Stomach smooth muscle (tissue), 2 donors: ENCODE data around the gene WSCD1.

Experiments
- H3K27ac ChIP-seq: one replicate; pipeline ENCODE4 v1.7.0; 2013; ENCODE audit warnings: mild to moderate bottlenecking, low read length, inconsistent platforms
- H3K27me3 ChIP-seq, 2 donors: one replicate each; pipeline ENCODE4 v1.7.0; 2013; ENCODE audit warnings: low read length in 2 of 2; ENCODE audit not compliant: insufficient read depth in 2 of 2, control insufficient read depth in 1 of 2
- H3K36me3 ChIP-seq, 2 donors: one replicate each; pipeline ENCODE4 v1.7.0; 2013; ENCODE audit warnings: low read length in 2 of 2; ENCODE audit not compliant: control insufficient read depth in 2 of 2, insufficient read depth in 2 of 2
- H3K4me1 ChIP-seq: one replicate; pipeline ENCODE4 v1.7.0; 2013; ENCODE audit warnings: low read length; ENCODE audit not compliant: control insufficient read depth, insufficient read depth
- H3K4me3 ChIP-seq, 2 donors: one replicate each; pipeline ENCODE4 v1.7.0; 2013; ENCODE audit warnings: low read length in 2 of 2
- H3K9ac ChIP-seq, 2 donors: one replicate each; pipeline ENCODE4 v1.7.0; 2013; ENCODE audit warnings: low read length in 2 of 2, mild to moderate bottlenecking in 1 of 2
- H3K9me3 ChIP-seq, 2 donors: one replicate each; pipeline ENCODE4 v1.7.0; 2013; ENCODE audit warnings: low read length in 2 of 2; ENCODE audit not compliant: control insufficient read depth in 2 of 2
- donor health status: healthy.
- donor health status: Pancreatic carcinoma.

WSCD1 gene

DNA sequence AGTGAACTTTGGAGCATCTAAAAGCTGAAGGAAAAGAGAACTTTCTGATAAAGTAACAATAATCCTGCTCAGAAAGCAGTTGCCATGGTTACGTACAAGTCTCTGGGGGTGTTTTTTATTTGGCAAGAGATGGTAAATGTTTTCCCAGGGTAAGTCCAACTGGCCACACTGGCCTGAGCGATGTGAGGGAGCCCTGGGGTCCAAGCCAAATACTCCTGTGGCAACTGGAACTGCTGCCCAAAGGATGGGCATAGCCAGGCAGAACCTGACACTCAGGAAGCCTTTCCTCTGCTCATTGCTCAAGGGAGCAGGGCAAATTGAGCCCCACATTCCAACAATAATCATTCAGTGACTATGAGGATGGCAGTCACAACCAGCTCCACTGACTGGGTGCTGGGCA lies 26.8 kb upstream of the WSCD1 start:
- Histone ChIP-seq H3K27me3 (no peaks in the 10 kb centered on the region), H3K36me3 (no peaks in the 10 kb centered on the region), H3K9me3 (no peaks in the 10 kb centered on the region), H3K4me1 (no peaks in the 10 kb centered on the region), H3K27ac (no peak overlapping the region), H3K4me3 (no peak overlapping the region), H3K9ac (no peak overlapping the region)

DNA sequence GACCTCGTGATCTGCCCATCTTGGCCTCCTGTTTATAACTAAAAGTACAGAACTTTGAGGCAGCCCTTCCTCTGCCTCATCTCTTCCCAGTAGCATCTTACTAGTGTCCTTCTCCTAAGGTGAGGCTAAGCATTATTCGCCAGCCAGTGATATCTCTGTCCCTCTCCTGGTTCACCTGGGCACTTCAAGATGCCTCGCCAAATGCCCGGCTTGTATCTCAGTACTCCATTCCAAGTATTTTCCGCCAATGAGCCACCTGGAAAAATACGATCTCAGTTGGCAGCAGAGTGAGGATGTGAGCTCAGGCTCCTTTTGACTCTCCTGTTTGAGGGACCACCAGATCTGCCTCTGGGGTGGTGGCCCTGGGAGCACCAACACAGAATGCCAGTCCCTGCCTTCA lies 25.9 kb upstream of the WSCD1 start:
- no peaks in the 10 kb centered on the region for H3K4me1 ChIP-seq
- H3K4me3 ChIP-seq = no peak overlapping the region
- no peak overlapping the region for H3K9ac ChIP-seq
- no peaks in the 10 kb centered on the region for H3K9me3 ChIP-seq
- no peaks in the 10 kb centered on the region for H3K36me3 ChIP-seq
- no peak overlapping the region for H3K27ac ChIP-seq
- H3K27me3 ChIP-seq = no peaks in the 10 kb centered on the region

DNA sequence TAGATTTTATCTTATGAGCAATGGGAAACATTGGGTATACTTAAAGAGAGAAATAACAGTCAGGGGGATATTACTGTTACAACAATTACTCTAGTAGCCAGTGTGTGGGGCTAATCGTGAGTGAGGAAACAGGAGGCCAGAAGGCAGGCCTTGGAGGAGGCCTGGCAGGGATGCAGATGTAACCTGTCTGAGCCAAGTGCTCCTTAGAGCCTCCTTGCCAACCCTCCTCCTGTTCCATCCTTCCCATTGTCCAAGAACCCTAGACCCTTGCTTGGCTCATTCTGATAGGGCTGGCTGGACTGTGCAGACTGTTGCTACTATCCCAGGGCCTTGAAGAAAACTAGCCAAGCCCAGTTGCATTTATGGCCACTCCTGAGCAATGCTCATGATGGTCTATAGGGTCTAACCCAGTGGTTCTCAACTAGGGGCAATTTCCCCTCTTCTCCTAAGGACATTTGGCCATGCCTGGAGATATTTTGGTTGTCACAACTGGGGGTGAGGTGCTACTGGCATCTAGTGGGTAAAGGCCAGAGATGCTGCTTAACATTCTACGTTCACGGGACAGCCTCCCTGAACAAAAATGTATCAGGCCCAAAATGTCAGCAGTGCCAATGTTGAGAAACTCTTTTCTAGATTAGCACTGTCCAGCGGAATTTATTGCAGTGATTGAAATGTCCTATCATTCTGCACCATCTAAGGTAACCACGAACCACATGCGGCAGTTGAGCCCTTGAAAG lies 24.4 kb upstream of the WSCD1 start:
- Histone ChIP-seq H3K27me3 (no peaks in the 10 kb centered on the region), H3K36me3 (no peaks in the 10 kb centered on the region), H3K9me3 (no peaks in the 10 kb centered on the region), H3K4me3 (no peak overlapping the region), H3K27ac (no peak overlapping the region), H3K4me1 (no peaks in the 10 kb centered on the region), H3K9ac (no peak overlapping the region)

DNA sequence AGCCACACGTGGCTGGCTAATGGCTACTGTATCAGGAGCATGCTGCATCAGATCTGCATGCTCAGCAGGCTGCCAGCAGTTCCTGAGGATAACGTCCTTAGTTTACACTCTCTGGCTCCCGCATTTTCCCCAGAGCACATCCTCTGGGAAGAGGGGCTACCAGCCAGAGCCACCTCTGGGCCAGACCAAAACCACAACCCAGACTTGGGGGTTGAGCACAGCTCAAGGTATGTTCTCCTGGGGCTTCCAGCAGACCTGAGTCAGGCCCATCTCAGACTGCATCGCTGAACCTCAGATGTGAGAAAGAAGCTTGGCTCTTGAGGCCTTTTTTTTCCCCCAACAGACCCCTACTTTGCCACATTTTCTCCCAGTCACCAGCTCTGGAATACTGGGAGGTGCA lies 23.7 kb upstream of the WSCD1 start:
- no peaks in the 10 kb centered on the region for H3K36me3 ChIP-seq
- H3K27ac ChIP-seq = no peak overlapping the region
- H3K9me3 ChIP-seq = no peaks in the 10 kb centered on the region
- H3K9ac ChIP-seq = no peak overlapping the region
- H3K27me3 ChIP-seq = no peaks in the 10 kb centered on the region
- H3K4me3 ChIP-seq = no peak overlapping the region
- no peaks in the 10 kb centered on the region for H3K4me1 ChIP-seq

DNA sequence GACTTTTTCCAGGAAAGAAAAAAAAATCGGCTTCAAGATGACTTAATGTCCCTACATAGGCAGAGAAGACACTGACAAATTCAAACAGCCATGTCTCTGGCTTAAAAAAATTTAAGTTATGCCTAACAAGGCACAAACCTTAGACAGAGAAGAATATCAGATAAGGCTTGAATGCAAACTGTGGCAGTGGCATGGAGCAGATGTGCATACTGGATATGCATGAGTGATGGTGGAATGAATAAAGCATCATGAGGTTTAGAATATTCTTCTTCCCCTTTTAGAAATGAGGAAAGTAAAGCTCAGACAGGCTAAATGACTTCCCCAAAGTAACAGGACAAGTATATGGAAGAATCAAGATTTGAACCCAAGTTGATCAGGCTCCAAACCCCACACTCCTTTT lies 23.2 kb upstream of the WSCD1 start:
- Histone ChIP-seq H3K4me3 (no peak overlapping the region), H3K27me3 (no peaks in the 10 kb centered on the region), H3K27ac (no peak overlapping the region), H3K36me3 (no peaks in the 10 kb centered on the region), H3K4me1 (no peaks in the 10 kb centered on the region), H3K9ac (no peak overlapping the region), H3K9me3 (no peaks in the 10 kb centered on the region)

DNA sequence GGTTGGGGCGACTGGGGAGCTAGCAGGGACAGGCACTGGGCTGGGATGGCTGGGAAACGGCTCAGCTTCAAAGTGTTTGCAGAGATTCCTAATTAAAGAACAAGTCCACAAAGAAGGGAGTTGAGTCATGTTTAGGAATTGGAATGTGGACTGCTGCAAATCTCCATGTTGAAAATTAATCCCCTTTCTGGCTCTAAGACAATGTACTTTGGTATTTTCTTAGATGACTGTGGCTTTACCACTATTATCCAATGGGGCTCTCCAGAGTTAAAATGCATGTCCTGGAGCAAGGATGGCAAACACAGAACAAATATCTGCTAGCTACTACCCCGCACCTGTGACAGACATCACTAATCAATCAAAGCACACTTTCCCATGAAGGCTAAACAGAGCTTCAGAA lies 22.2 kb upstream of the WSCD1 start:
- Histone ChIP-seq H3K9me3 (no peaks in the 10 kb centered on the region), H3K27ac (no peak overlapping the region), H3K4me3 (no peak overlapping the region), H3K27me3 (no peaks in the 10 kb centered on the region), H3K9ac (no peak overlapping the region), H3K4me1 (no peaks in the 10 kb centered on the region), H3K36me3 (no peaks in the 10 kb centered on the region)

DNA sequence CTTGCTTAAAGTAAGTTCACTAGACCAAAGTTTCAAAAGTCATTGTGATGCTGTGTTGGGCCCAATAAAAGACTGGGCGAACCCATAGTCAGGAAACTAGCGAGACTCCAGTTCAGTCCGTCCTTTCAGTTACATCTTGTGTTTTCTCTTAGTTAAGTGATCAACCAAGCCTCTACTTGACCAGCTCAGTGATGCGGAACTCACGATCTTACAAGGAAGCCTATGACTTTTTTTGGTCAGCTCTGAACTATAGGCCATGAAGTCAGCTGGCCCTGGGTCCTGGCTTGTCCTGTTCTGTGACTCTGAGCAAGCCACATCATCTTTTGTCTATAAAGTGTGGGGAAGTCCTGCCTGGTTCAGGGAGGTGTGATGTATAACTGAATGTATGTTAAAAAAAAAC lies 21.7 kb upstream of the WSCD1 start:
- H3K27me3 ChIP-seq = no peaks in the 10 kb centered on the region
- no peaks in the 10 kb centered on the region for H3K4me1 ChIP-seq
- no peak overlapping the region for H3K4me3 ChIP-seq
- H3K27ac ChIP-seq = no peak overlapping the region
- H3K9me3 ChIP-seq = no peaks in the 10 kb centered on the region
- H3K36me3 ChIP-seq = no peaks in the 10 kb centered on the region
- no peak overlapping the region for H3K9ac ChIP-seq

DNA sequence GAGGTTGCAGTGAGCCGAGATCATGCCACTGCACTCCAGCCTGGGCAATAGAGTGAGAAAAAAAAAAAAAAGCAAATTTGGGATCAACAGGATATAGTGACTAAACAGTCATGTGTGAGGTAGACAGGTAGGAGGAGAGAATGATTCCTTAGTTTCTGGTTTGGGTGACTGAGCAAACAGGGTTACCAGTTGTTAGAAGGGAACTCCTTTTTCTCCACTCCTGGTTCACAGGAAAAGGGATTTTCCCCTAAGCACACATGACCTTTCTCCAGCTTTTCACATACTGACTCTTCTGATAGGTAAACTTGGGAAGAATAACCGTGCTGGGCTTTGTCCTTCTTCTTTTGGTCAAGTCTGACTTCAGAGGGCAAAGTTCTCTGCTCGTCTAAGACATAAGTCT lies 17.3 kb upstream of the WSCD1 start:
- Histone ChIP-seq H3K9me3 (no peaks in the 10 kb centered on the region), H3K27ac (no peak overlapping the region), H3K36me3 (no peaks in the 10 kb centered on the region), H3K4me1 (no peaks in the 10 kb centered on the region), H3K27me3 (peaks cover 3 to 12% of the 10 kb centered on the region in 2 donors), H3K4me3 (no peak overlapping the region), H3K9ac (no peak overlapping the region)

DNA sequence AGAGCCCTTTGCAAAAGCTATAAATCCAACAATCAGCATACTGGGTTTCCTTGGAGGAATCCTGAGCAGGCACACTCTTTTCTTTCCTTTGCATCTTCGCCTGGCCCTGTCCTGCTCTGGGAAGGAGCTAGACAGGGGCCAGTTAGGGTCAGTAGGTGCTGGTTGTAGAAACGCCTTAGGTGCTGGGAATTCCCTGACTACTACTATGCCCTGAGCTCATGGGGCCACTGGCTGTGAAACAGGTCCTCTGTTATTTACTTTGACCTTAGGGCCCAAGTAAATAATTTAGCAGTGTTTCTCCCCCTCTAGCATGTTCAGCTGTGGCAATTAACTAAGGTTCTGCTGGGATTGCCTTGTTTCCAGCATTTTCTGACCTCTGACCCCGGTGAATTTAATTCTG lies 15.8 kb upstream of the WSCD1 start:
- no peak overlapping the region for H3K9ac ChIP-seq
- peaks cover 3 to 15% of the 10 kb centered on the region in 2 donors for H3K27me3 ChIP-seq
- H3K4me3 ChIP-seq = no peak overlapping the region
- no peaks in the 10 kb centered on the region for H3K4me1 ChIP-seq
- no peaks in the 10 kb centered on the region for H3K36me3 ChIP-seq
- no peak overlapping the region for H3K27ac ChIP-seq
- no peaks in the 10 kb centered on the region for H3K9me3 ChIP-seq

DNA sequence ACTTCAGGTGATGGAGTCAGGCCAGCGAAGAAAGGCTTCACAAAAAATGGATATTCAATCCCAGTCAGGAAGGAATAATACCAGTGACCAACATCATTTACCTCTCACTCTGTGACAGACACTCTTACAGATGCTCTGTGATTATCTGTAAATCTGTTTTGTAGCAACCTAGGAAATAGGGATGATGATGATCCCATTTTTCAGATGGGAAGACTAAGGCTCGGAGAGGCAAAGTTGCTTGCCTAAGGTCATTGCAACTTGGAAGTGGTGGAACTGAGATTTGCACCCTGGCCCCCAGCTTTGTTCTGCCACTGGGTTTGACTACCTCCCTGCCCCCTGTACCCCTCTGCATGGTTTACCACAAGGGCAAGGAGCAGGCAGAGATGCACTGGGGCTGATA lies 14.1 kb upstream of the WSCD1 start:
- peaks cover 3 to 19% of the 10 kb centered on the region in 2 donors for H3K27me3 ChIP-seq
- no peaks in the 10 kb centered on the region for H3K4me1 ChIP-seq
- H3K9ac ChIP-seq = no peak overlapping the region
- no peak overlapping the region for H3K27ac ChIP-seq
- no peaks in the 10 kb centered on the region for H3K9me3 ChIP-seq
- no peak overlapping the region for H3K4me3 ChIP-seq
- no peaks in the 10 kb centered on the region for H3K36me3 ChIP-seq

DNA sequence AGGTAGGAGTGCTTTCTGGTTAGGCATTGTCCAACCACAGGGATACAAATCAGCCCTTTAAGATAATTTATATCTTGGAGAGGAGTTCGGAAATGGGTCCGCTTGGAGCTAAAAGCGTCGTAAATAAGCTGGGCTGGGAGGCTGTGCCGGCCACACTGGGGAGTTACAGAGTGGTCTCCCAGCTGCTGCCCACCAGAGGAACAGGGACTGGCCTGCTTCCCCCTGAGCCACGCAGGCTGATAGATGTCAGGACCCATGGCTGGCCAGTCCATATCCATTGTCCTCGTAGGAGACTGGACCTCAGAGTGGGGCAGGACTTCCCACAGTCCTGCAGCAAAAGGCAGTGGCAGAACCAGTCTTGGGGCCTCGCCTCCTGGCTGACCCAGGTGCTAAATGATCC lies 12.6 kb upstream of the WSCD1 start:
- Histone ChIP-seq H3K9ac (no peak overlapping the region), H3K36me3 (no peaks in the 10 kb centered on the region), H3K4me3 (no peak overlapping the region), H3K9me3 (no peaks in the 10 kb centered on the region), H3K27ac (no peak overlapping the region), H3K27me3 (peaks cover 3 to 19% of the 10 kb centered on the region in 2 donors), H3K4me1 (no peaks in the 10 kb centered on the region)
